ENCODE results near the gene OXA1L. TPM values are rescaled to one million over a fixed set of nuclear protein-coding genes. Genes with fewer than 3 reads are reported as not detected.

The OXA1L gene
- total and polyA plus RNA-seq, 2 of the 13 experiments (the other 11 are each of a cell fraction or from before 2014, with no cell fraction given) = 230 to 589 TPM

DNA sequence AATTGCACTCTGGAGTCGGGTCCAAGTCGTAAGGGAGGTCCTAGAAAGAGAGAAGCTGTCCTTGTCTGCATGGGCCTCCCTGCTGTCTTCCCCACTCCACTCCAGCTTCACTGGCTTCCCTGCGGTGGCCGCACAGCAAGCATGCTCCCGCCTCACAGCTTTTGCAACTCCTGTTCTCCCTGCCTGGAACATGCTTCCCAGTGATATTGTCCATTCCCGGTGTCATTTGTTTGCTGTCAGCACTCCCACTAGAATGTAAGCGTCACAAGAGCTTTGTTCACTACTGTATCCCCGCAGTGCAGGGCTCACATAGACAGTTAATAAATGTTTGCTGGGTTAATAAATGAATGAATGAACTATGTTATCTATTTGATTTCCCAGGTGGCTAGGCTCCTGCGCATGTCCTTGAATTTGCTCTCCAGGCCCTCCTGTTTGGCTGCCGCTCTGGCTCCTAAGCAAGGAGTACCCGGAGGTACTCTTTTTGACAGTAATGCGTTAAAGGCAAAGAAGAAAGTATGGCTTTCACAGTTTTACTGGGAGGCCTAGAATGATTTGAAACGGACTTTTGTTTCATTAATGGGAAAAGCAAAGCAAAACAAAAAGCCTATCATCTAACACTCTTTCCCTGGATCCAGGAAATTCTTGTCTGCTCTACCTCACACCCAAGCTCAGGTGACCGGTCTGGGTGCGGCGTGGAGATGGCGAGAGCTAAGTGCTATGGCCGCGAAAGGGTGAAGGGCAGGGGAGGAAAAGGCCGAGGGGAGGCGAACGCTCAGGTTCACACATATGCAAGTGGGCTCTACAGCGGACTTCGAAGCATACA, 54.9 kb downstream of the OXA1L start (continued):
- TF ChIP-seq ZHX1 (CRISPR knock-in tag; IDR thresholded peaks at IDR 0.05; ENCODE audit: low read depth) (0 out of 2 replicates have a peak, but pooled peaks have one; percentile 69), PLRG1 (conservative IDR thresholded peaks at IDR 0.05) (no peak), SYNCRIP (IDR thresholded peaks at IDR 0.05; ENCODE audit: insufficient read depth, low read depth, low read length) (no peak), ZNF484 (CRISPR knock-in tag; IDR thresholded peaks at IDR 0.05; ENCODE audit: borderline replicate concordance, low read depth) (0 out of 2 replicates have a peak, but pooled peaks have one; percentile 52), RAD51 (IDR thresholded peaks at IDR 0.05; ENCODE audit: borderline replicate concordance) (no peak), NFE2L1 (CRISPR knock-in tag; IDR thresholded peaks at IDR 0.05; ENCODE audit: borderline replicate concordance) (no peak; the same call in 1 of the 2 replicates), NBN (conservative IDR thresholded peaks at IDR 0.05) (no peak), JUNB (CRISPR knock-in tag; IDR thresholded peaks at IDR 0.05; ENCODE audit: borderline replicate concordance) (no peak; the same call in 1 of the 2 replicates), ZFP90 (CRISPR knock-in tag; IDR thresholded peaks at IDR 0.05; ENCODE audit: borderline replicate concordance) (peak; percentile 78), PLSCR1 (CRISPR knock-in tag; IDR thresholded peaks at IDR 0.05; ENCODE audit: borderline replicate concordance) (no peak; the same call in 1 of the 2 replicates), ZNF816 (CRISPR knock-in tag; IDR thresholded peaks at IDR 0.05; ENCODE audit: borderline replicate concordance) (no peak), TFE3 (CRISPR knock-in tag; IDR thresholded peaks at IDR 0.05) (peak; percentile 90; the same call in 1 of the 2 replicates), ZFP82 (CRISPR knock-in tag; IDR thresholded peaks at IDR 0.05; ENCODE audit: borderline replicate concordance) (no peak), ZNF776 (CRISPR knock-in tag; IDR thresholded peaks at IDR 0.05) (no peak; the same call in 1 of the 2 replicates), HNRNPUL1 (IDR thresholded peaks at IDR 0.05; ENCODE audit: low read depth, low read length) (no peak), SOX13 (IDR thresholded peaks at IDR 0.05) (no peak), SOX13 (CRISPR knock-in tag; conservative IDR thresholded peaks at IDR 0.05 in 1 of 2, IDR thresholded peaks at IDR 0.05 in 1 of 2) (peak in 1 of 2 experiments; percentile 73; a peak in 2 of 4 replicates), RXRA (CRISPR knock-in tag; IDR thresholded peaks at IDR 0.05) (no peak; the same call in 1 of the 2 replicates), ZNF138 (CRISPR knock-in tag; IDR thresholded peaks at IDR 0.05; ENCODE audit: low read depth) (peak; percentile 93; the same call in 1 of the 2 replicates), POGZ (CRISPR knock-in tag; IDR thresholded peaks at IDR 0.05) (no peak), MIER3 (CRISPR knock-in tag; IDR thresholded peaks at IDR 0.05; ENCODE audit: borderline replicate concordance) (peak; percentile 61; the same call in 1 of the 2 replicates), ZNF652 (CRISPR knock-in tag; IDR thresholded peaks at IDR 0.05; ENCODE audit: borderline replicate concordance, low read depth) (peak; percentile 39; the same call in 1 of the 2 replicates)
- TF ChIP-seq, protein P1, sequence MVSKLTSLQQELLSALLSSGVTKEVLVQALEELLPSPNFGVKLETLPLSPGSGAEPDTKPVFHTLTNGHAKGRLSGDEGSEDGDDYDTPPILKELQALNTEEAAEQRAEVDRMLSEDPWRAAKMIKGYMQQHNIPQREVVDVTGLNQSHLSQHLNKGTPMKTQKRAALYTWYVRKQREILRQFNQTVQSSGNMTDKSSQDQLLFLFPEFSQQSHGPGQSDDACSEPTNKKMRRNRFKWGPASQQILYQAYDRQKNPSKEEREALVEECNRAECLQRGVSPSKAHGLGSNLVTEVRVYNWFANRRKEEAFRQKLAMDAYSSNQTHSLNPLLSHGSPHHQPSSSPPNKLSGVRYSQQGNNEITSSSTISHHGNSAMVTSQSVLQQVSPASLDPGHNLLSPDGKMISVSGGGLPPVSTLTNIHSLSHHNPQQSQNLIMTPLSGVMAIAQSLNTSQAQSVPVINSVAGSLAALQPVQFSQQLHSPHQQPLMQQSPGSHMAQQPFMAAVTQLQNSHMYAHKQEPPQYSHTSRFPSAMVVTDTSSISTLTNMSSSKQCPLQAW (CRISPR knock-in tag; IDR thresholded peaks at IDR 0.05) = peak; percentile 69

All from HepG2 (cell line).